ENCODE measurements around the gene STEAP4.

STEAP4 gene

GRCh38 chr7:88244258-88244657 lies 62.4 kb downstream of the STEAP4 start:
- Histone ChIP-seq H3K27ac (ENCODE audit: low read depth, low read length) (no peak overlapping the region), H3K27me3 (ENCODE audit: control insufficient read depth, insufficient read depth, low read length) (no peaks in the 10 kb centered on the region), H3K9me3 (ENCODE audit: control insufficient read depth, insufficient read depth, low read length) (no peaks in the 10 kb centered on the region), H3K4me1 (ENCODE audit: control insufficient read depth, insufficient read depth, low read length) (no peaks in the 10 kb centered on the region), H3K4me3 (ENCODE audit: low read depth, low read length) (no peak overlapping the region), H3K36me3 (ENCODE audit: control insufficient read depth, insufficient read depth, low read length) (no peaks in the 10 kb centered on the region), H3K9ac (ENCODE audit: low read depth, low read length) (no peak overlapping the region)

- no peaks in the 10 kb centered on the region for H3K4me1 ChIP-seq (ENCODE audit: control insufficient read depth, insufficient read depth, low read length)
- no peak overlapping the region for H3K4me3 ChIP-seq (ENCODE audit: low read depth, low read length)
- no peaks in the 10 kb centered on the region for H3K36me3 ChIP-seq (ENCODE audit: control insufficient read depth, insufficient read depth, low read length)
- no peak overlapping the region for H3K27ac ChIP-seq (ENCODE audit: low read depth, low read length)
- no peaks in the 10 kb centered on the region for H3K27me3 ChIP-seq (ENCODE audit: control insufficient read depth, insufficient read depth, low read length)
- no peaks in the 10 kb centered on the region for H3K9me3 ChIP-seq (ENCODE audit: control insufficient read depth, insufficient read depth, low read length)
- no peak overlapping the region for H3K9ac ChIP-seq (ENCODE audit: low read depth, low read length)
Measured at GRCh38 chr7:88243345-88243909, 63.3 kb downstream of the STEAP4 start.

- H3K27ac ChIP-seq (ENCODE audit: low read depth, low read length) = no peak overlapping the region
- H3K36me3 ChIP-seq (ENCODE audit: control insufficient read depth, insufficient read depth, low read length) = no peaks in the 10 kb centered on the region
- H3K4me1 ChIP-seq (ENCODE audit: control insufficient read depth, insufficient read depth, low read length) = peaks cover 4% of the 10 kb centered on the region; the same call in 1 of the 2 replicates
- H3K4me3 ChIP-seq (ENCODE audit: low read depth, low read length) = no peak overlapping the region
- H3K9me3 ChIP-seq (ENCODE audit: control insufficient read depth, insufficient read depth, low read length) = no peaks in the 10 kb centered on the region
- H3K9ac ChIP-seq (ENCODE audit: low read depth, low read length) = no peak overlapping the region
- no peaks in the 10 kb centered on the region for H3K27me3 ChIP-seq (ENCODE audit: control insufficient read depth, insufficient read depth, low read length)
Measured at GRCh38 chr7:88239852-88240251, 66.8 kb downstream of the STEAP4 start.

GRCh38 chr7:88233828-88234227 lies 72.9 kb downstream of the STEAP4 start:
- no peak overlapping the region for H3K9ac ChIP-seq (ENCODE audit: low read depth, low read length)
- H3K4me3 ChIP-seq (ENCODE audit: low read depth, low read length) = no peak overlapping the region
- peaks cover 4% of the 10 kb centered on the region; the same call in 1 of the 2 replicates for H3K4me1 ChIP-seq (ENCODE audit: control insufficient read depth, insufficient read depth, low read length)
- no peaks in the 10 kb centered on the region for H3K36me3 ChIP-seq (ENCODE audit: control insufficient read depth, insufficient read depth, low read length)
- no peaks in the 10 kb centered on the region for H3K9me3 ChIP-seq (ENCODE audit: control insufficient read depth, insufficient read depth, low read length)
- no peaks in the 10 kb centered on the region for H3K27me3 ChIP-seq (ENCODE audit: control insufficient read depth, insufficient read depth, low read length)
- no peak overlapping the region for H3K27ac ChIP-seq (ENCODE audit: low read depth, low read length)

- H3K4me1 ChIP-seq (ENCODE audit: control insufficient read depth, insufficient read depth, low read length) = no peaks in the 10 kb centered on the region; the same call in 1 of the 2 replicates
- H3K9ac ChIP-seq (ENCODE audit: low read depth, low read length) = no peak overlapping the region
- H3K36me3 ChIP-seq (ENCODE audit: control insufficient read depth, insufficient read depth, low read length) = no peaks in the 10 kb centered on the region
- H3K4me3 ChIP-seq (ENCODE audit: low read depth, low read length) = no peak overlapping the region
- H3K27me3 ChIP-seq (ENCODE audit: control insufficient read depth, insufficient read depth, low read length) = no peaks in the 10 kb centered on the region
- no peaks in the 10 kb centered on the region for H3K9me3 ChIP-seq (ENCODE audit: control insufficient read depth, insufficient read depth, low read length)
- no peak overlapping the region for H3K27ac ChIP-seq (ENCODE audit: low read depth, low read length)
Measured at GRCh38 chr7:88230646-88231045, 76.0 kb downstream of the STEAP4 start.

GRCh38 chr7:88229302-88229995 lies 77.2 kb downstream of the STEAP4 start:
- H3K4me3 ChIP-seq (ENCODE audit: low read depth, low read length) = no peak overlapping the region
- no peaks in the 10 kb centered on the region for H3K9me3 ChIP-seq (ENCODE audit: control insufficient read depth, insufficient read depth, low read length)
- no peaks in the 10 kb centered on the region for H3K36me3 ChIP-seq (ENCODE audit: control insufficient read depth, insufficient read depth, low read length)
- H3K27ac ChIP-seq (ENCODE audit: low read depth, low read length) = no peak overlapping the region
- no peak overlapping the region for H3K9ac ChIP-seq (ENCODE audit: low read depth, low read length)
- no peaks in the 10 kb centered on the region for H3K4me1 ChIP-seq (ENCODE audit: control insufficient read depth, insufficient read depth, low read length)
- no peaks in the 10 kb centered on the region for H3K27me3 ChIP-seq (ENCODE audit: control insufficient read depth, insufficient read depth, low read length)

GRCh38 chr7:88226886-88227516 lies 79.7 kb downstream of the STEAP4 start:
- no peaks in the 10 kb centered on the region for H3K9me3 ChIP-seq (ENCODE audit: control insufficient read depth, insufficient read depth, low read length)
- H3K36me3 ChIP-seq (ENCODE audit: control insufficient read depth, insufficient read depth, low read length) = no peaks in the 10 kb centered on the region
- H3K4me1 ChIP-seq (ENCODE audit: control insufficient read depth, insufficient read depth, low read length) = no peaks in the 10 kb centered on the region
- H3K27me3 ChIP-seq (ENCODE audit: control insufficient read depth, insufficient read depth, low read length) = no peaks in the 10 kb centered on the region
- H3K4me3 ChIP-seq (ENCODE audit: low read depth, low read length) = no peak overlapping the region
- H3K27ac ChIP-seq (ENCODE audit: low read depth, low read length) = no peak overlapping the region
- no peak overlapping the region for H3K9ac ChIP-seq (ENCODE audit: low read depth, low read length)

GRCh38 chr7:88226201-88226600 lies 80.5 kb downstream of the STEAP4 start:
- Histone ChIP-seq H3K4me3 (ENCODE audit: low read depth, low read length) (no peak overlapping the region), H3K36me3 (ENCODE audit: control insufficient read depth, insufficient read depth, low read length) (no peaks in the 10 kb centered on the region), H3K27me3 (ENCODE audit: control insufficient read depth, insufficient read depth, low read length) (no peaks in the 10 kb centered on the region), H3K9me3 (ENCODE audit: control insufficient read depth, insufficient read depth, low read length) (no peaks in the 10 kb centered on the region), H3K9ac (ENCODE audit: low read depth, low read length) (no peak overlapping the region), H3K4me1 (ENCODE audit: control insufficient read depth, insufficient read depth, low read length) (peaks cover 1% of the 10 kb centered on the region; the same call in 1 of the 2 replicates), H3K27ac (ENCODE audit: low read depth, low read length) (no peak overlapping the region)

- no peaks in the 10 kb centered on the region for H3K36me3 ChIP-seq (ENCODE audit: control insufficient read depth, insufficient read depth, low read length)
- no peaks in the 10 kb centered on the region for H3K9me3 ChIP-seq (ENCODE audit: control insufficient read depth, insufficient read depth, low read length)
- H3K4me1 ChIP-seq (ENCODE audit: control insufficient read depth, insufficient read depth, low read length) = peaks cover 11% of the 10 kb centered on the region
- H3K27ac ChIP-seq (ENCODE audit: low read depth, low read length) = no peak overlapping the region
- no peak overlapping the region for H3K4me3 ChIP-seq (ENCODE audit: low read depth, low read length)
- no peaks in the 10 kb centered on the region for H3K27me3 ChIP-seq (ENCODE audit: control insufficient read depth, insufficient read depth, low read length)
- no peak overlapping the region for H3K9ac ChIP-seq (ENCODE audit: low read depth, low read length)
Measured at GRCh38 chr7:88224601-88225275, 82.0 kb downstream of the STEAP4 start.

- H3K27me3 ChIP-seq (ENCODE audit: control insufficient read depth, insufficient read depth, low read length) = no peaks in the 10 kb centered on the region
- H3K4me1 ChIP-seq (ENCODE audit: control insufficient read depth, insufficient read depth, low read length) = peaks cover 17% of the 10 kb centered on the region
Measured at GRCh38 chr7:88223265-88223664, 83.4 kb downstream of the STEAP4 start.

More at GRCh38 chr7:88223265-88223664, 83.4 kb downstream of the STEAP4 start:
- no peak overlapping the region for H3K27ac ChIP-seq (ENCODE audit: low read depth, low read length)
- H3K9me3 ChIP-seq (ENCODE audit: control insufficient read depth, insufficient read depth, low read length) = no peaks in the 10 kb centered on the region
- no peaks in the 10 kb centered on the region for H3K36me3 ChIP-seq (ENCODE audit: control insufficient read depth, insufficient read depth, low read length)
- no peak overlapping the region for H3K9ac ChIP-seq (ENCODE audit: low read depth, low read length)
- H3K4me3 ChIP-seq (ENCODE audit: low read depth, low read length) = no peak overlapping the region

Data from HUES48 (cell line).